IPS-18c (cell line): ENCODE measurements around the gene ADGRG3.
"Not testable (repeated sequence)": the region's sequence is repeated elsewhere in the genome, so short reads cannot be mapped to it uniquely, and the experiment has no call there.

Experiments
- H3K4me3 ChIP-seq: 2 replicates; pipeline ENCODE4 v1.7.0; 2013; ENCODE audit warnings: low read depth, mild to moderate bottlenecking, low read length, moderate library complexity; ENCODE audit not compliant: insufficient read depth
- H3K9me3 ChIP-seq: one replicate; pipeline ENCODE4 v1.6.1; 2013; ENCODE audit warnings: mild to moderate bottlenecking, low read length, moderate library complexity; ENCODE audit not compliant: control insufficient read depth, insufficient read depth

The ADGRG3 gene

GRCh38 chr16:57667526-57668262 lies 412 bp upstream of the ADGRG3 start:
- Histone ChIP-seq H3K9me3 (no peaks in the 10 kb centered on the region), H3K4me3 (no peak overlapping the region)

- H3K9me3 ChIP-seq = no peaks in the 10 kb centered on the region
- H3K4me3 ChIP-seq = no peak overlapping the region
These were observed 747 bp downstream of the ADGRG3 start for GRCh38 chr16:57668630-57669475.

GRCh38 chr16:57669476-57670162 lies 1.5 kb downstream of the ADGRG3 start:
- Histone ChIP-seq H3K9me3 (no peaks in the 10 kb centered on the region), H3K4me3 (no peak overlapping the region)

GRCh38 chr16:57670196-57670595 lies 2.1 kb downstream of the ADGRG3 start:
- Histone ChIP-seq H3K9me3 (no peaks in the 10 kb centered on the region), H3K4me3 (no peak overlapping the region)

GRCh38 chr16:57671451-57671850 lies 3.3 kb downstream of the ADGRG3 start:
- H3K9me3 ChIP-seq, H3K4me3 ChIP-seq: not testable (repeated sequence)

- H3K4me3 ChIP-seq = no peak overlapping the region
These were observed 4.3 kb downstream of the ADGRG3 start for GRCh38 chr16:57672416-57672815.

GRCh38 chr16:57672824-57673223 lies 4.7 kb downstream of the ADGRG3 start:
- Histone ChIP-seq H3K9me3 (no peaks in the 10 kb centered on the region), H3K4me3 (no peak overlapping the region)

More at GRCh38 chr16:57672416-57672815, 4.3 kb downstream of the ADGRG3 start:
- no peaks in the 10 kb centered on the region for H3K9me3 ChIP-seq

GRCh38 chr16:57675741-57676551 lies 7.8 kb downstream of the ADGRG3 start:
- Histone ChIP-seq H3K4me3 (peak overlapping the region; percentile 24; the same call in 1 of the 2 replicates), H3K9me3 (no peaks in the 10 kb centered on the region)

- Histone ChIP-seq H3K9me3 (no peaks in the 10 kb centered on the region), H3K4me3 (no peak overlapping the region)
These were observed 8.5 kb downstream of the ADGRG3 start for GRCh38 chr16:57676553-57677085.

- Histone ChIP-seq H3K9me3 (no peaks in the 10 kb centered on the region), H3K4me3 (no peak overlapping the region)
These were observed 9.7 kb downstream of the ADGRG3 start for GRCh38 chr16:57677622-57678369.

- Histone ChIP-seq H3K4me3 (no peak overlapping the region), H3K9me3 (no peaks in the 10 kb centered on the region)
These were observed 10.9 kb downstream of the ADGRG3 start for GRCh38 chr16:57679016-57679415.

- no peak overlapping the region for H3K4me3 ChIP-seq
- H3K9me3 ChIP-seq = no peaks in the 10 kb centered on the region
These were observed 11.8 kb downstream of the ADGRG3 start for GRCh38 chr16:57679767-57680482.

- Histone ChIP-seq H3K4me3 (no peak overlapping the region), H3K9me3 (no peaks in the 10 kb centered on the region)
These were observed 12.8 kb downstream of the ADGRG3 start for GRCh38 chr16:57680842-57681375.

GRCh38 chr16:57681950-57682728 lies 14.0 kb downstream of the ADGRG3 start:
- H3K9me3 ChIP-seq = no peaks in the 10 kb centered on the region
- no peak overlapping the region for H3K4me3 ChIP-seq
